KBM-7 (cell line): ENCODE measurements around the gene COL4A4.

Experiments
- DNase-seq: peaks from one replicate; pipeline ENCODE4 v3.0.0-alpha.2; 2015
- in situ Hi-C: fragments of 300-500 bp; cut with MboI; formaldehyde crosslinking; loops from 2 replicates; pipeline ENCODE4 v1.14.3; 2020; ENCODE audit warnings: low sequenced_read_pairs, low pct_unique_long_range_greater_than_20kb, mixed read lengths

Gene COL4A4

DNA sequence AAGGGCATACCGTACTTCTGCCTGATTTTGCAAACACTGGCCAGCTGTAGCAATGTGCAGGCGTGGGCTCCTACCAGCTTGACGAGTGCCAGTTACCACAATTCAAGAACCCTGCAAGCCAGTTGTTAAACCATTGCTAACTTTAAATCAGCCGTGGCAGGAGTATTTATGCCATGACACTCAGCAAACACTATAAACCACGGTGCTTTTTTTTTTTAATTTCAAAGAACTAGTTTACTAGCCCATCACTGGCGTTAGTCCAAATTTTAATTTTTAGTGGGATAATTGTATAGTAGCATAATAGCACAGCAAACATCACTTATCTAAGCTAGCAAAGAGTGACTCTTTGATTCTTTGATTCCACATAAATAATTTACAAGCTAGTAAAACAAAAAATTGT is 111.1 kb downstream of the COL4A4 start:
- DNase-seq = no peak
- in situ Hi-C loops = no loop called here

DNA sequence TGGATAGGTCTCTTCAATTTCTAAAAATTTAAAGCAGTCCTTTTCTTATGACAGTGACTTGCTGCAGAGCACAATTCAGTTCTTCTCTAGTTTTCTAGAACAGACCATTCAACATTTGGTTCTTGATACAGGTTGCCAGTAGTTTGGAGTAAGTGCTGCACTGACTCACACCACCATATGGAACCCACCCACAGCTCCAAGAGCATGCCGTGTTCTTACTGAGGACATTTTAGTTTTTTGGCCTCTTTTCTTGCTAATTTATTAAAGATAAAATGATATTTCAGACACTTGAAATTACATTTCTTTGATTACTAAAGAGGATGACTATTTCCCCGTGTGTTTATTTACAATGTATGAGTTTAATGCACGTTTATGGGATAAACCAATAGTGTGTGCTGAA is 120.0 kb downstream of the COL4A4 start:
- no peak for DNase-seq
- in situ Hi-C loops = no loop called here

DNA sequence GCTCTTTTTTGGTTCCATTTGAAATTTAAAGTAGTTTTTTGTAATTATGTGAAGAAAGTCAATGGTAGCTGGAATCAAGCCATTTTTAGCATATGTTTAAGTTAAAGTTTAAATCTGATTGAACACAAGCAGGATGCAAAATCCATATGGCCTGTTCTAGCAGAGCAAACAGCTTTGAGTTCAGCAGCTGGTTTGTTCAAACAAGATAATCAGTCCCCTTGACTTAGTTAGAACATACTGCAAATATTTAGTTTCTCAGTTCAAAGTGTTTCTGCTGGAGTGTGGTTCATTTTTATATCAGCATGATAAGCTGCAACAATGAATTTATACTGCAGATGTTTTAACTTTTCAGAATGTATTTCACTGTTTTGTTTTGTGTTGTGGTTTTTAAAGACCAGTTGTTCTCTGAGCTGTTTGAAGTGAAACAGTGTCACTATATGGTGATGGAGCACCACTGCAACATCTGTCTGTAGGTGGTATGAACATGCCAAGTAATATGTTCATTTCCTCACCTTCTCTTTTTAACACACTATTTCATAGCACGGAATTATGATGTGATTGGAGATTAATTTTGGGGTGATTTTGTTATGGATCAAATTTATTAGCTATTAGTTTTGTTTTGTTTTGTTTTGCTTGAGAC is 125.3 kb downstream of the COL4A4 start:
- DNase-seq = no peak
- in situ Hi-C loops = no loop called here

DNA sequence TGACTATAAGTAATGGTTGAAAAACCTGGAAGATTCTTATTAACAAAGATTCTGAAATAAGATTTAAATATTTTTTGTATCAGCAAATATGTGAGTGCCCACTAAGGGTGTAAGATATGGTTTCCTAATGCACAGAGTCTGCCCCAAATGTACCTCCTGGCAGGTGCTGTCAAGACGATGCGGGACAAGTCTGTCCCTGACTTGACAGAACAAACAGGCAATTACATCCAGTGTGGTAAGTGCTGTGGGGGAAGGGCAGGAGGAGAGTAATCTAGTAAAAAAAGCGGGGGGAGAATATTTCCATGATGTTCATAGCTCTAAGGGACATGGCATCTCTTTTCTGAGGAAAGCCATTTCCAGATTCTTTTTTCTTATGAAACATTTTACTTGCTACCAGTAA is 127.5 kb downstream of the COL4A4 start:
- in situ Hi-C loops = no loop called here

DNA sequence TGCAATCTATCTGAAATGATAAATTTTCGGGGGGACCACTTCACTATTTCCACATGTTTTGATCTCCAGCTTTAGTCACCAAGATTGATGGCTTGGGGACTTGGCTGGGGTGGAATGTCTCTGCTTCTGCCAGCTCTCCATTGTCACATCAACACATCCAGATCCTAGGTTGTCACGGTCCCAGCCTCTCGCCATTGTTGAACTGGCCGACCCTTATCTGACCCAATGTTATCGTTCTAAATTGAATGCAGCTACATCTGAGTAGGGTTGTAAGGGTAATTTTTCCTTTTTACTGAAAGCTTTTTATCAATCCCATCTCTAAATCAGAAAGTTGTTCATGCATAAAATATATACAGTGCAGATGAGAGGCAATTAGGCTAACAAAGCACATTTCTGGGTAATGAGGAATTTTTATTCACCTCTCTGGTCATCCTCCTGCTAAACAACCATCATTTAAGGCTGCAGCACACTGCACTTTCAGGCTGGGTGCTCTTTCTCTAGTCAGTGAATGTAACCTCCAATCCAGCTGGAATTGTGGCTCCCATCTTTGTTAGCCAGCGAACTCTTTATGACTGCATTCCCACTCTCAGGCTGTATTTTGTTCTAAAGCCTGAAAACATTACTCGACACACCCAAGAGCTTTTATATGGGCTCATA is 128.2 kb downstream of the COL4A4 start:
- in situ Hi-C loops = no loop called here
- DNase-seq = no peak

More for the DNA sequence above, 127.5 kb downstream of the COL4A4 start:
- no peak for DNase-seq

DNA sequence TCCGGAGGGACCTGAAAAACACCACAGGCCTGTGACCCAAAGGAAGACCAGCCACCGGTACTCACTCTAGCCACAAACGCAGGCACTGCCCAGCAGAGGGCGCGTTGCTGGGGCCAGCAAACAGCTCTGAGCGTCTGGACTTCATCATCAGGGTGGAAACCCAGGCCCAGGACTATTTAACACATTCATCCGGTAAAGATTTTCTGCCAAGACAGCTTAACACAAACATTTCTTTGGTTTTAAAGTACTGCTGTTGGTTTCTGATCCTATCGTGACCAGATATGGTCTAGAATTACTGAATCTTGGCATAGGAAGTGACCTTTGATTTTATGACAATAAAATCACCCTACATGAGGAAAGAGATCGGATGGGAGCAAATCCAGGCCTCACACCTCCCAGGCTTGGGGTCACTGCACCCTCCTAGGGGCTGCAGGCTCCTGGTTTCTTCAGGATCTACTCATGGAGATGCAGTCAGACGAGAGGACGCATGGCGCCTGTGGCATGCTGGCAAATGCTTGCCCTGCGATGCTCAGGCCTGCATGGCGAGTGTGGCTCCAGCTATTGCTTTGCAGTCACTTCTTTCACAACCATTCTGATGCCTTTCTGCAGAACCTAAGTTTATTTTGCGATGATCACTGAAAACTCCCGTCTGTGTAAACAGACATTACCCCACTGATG is 130.4 kb downstream of the COL4A4 start:
- in situ Hi-C loops = no loop called here
- DNase-seq = peak; percentile 11

DNA sequence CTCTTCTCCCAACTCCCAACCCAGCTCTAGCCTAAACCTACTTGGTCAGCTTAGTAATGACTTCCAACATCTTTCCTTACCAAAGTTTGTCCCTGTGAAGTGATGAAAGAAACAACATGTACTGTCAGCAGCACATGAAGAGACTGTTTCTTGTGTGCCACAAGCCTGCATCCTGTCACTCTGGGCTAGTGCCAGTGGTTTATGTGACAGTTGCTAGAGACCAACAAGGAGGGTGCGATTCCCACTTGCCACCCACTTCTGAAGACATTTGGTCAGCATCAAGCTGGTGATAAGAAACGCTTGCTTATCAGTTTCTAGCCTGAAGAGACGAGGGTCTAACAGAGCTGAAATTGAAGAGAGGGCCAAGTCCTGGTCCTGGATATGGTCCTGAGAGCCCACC is 132.6 kb downstream of the COL4A4 start:
- in situ Hi-C loops = no loop called here
- DNase-seq = no peak

DNA sequence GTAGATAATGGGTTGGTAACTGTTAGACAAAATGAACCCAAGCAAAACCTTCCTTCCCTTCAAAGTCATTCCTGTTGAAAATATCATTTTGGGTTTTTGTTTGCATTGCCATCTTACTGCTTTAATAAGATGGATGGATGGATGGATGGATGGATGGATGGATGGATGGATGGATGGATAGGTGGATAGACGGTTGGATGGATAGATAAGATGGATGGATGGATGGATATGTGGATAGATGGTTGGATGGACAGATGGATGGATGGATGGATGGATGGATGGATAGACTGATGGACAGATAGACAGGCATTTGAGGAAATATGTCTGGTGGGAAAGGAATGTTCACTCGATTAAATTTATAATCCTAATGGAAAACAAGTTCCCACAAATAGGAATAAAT is 133.2 kb downstream of the COL4A4 start:
- in situ Hi-C loops = no loop called here
- no peak for DNase-seq

DNA sequence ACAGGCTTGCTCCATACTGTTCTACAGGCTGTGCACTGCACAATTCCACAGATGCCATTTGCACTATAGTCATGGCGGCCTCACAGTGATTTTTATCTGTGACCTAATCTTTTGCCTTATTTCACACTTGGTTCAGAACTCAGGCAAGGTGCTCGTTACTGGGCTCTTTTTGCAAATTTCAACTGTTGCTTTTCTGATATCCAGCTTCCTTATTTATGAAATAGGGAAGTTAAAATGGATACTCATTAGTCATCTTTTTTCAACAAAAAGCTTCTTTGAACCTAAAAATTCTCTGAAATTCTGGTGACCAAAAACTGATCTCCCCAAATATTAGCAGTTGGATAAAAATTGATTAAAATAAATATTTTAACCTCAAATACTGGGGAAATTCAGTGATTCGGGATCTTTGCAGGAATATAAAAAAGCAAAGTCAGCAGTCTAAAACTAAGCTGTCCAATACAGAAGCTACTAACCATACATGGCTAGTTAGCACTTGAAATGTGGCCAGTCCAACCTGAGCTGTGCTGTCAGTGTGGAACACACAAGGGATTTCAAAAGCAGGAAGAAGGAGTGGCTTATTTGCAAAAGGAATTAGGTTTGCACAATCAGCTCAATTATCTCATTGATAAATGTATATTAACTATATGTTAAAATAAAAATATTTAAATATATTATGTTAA is 134.4 kb downstream of the COL4A4 start:
- in situ Hi-C loops = no loop called here
- no peak for DNase-seq

DNA sequence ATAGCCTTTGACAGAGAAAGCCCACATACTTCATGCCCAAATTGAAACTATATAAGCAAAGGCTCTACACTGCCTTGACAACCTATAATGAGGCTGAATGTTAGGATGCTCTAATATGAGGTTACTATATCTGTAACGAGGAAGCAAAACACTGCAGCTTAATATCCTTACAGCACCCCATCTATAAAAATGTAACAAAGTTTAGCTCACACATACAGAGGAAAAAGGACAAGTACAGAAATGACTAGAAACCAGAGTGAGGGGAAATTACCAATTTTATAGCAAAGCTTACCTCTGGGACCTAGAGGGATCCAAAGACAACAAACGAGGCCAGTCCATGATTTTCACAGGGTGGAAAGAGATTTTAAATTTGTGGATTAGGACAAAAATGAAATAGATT is 138.5 kb downstream of the COL4A4 start:
- in situ Hi-C loops = no loop called here
- no peak for DNase-seq

DNA sequence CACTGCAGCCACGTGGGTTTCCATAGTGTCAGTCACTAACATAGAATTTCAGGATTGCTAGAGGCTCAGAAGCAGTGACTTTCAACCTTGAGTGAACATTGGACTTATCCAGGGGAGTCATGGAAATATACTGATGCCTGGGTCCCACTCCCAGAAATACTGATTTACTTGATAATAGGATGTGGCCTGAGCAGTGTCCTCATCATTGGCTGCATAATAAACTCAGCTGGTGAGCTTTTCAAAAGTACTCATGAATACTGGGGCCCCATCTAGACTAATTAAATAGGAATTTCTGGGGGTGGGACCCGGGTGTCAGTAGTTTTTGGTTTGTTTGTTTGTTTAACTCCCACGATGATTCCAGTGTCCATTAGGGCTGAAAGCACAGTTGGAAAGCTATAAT is 141.4 kb downstream of the COL4A4 start:
- no peak for DNase-seq
- in situ Hi-C loops = no loop called here

DNA sequence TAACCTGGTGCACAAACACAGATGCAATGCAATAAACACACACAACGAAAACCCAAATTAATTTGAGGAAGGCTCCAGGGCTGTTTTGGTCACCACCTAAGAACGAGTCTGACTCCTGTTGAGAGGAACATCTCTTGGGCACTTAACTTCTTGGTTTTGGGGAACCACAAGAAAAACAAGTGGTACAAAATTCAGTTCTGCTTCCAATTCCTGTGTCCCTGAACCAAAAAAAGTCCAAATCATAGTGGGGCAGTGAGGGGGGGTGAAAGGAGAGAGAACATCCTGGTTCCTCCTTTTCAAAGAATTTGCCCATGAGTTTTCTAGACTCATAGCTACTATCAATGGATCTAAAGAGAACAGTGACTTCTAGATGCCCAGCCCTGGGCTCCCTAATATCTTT is 143.6 kb downstream of the COL4A4 start:
- in situ Hi-C loops = no loop called here

DNA sequence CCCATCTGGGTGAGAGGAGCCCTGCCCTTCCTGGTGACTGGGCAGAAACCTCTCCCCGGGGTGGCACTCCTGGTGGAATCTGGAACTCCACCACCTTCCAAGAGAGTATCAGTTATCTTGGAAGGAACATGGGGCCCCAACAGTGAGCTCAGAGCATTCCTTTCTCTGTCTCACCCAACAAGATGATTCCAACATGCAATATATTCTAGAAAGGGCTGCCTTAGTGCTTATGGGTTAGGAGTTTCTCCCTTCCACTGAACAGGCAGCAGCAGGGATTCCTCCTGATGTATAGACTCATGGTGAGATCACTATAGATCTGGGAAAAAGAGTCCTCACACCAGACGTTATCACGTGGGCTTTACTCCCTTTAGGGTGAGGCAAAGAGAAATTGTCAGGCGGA is 147.1 kb downstream of the COL4A4 start:
- DNase-seq = no peak
- in situ Hi-C loops = no loop called here

More for the DNA sequence above, 143.6 kb downstream of the COL4A4 start:
- no peak for DNase-seq

DNA sequence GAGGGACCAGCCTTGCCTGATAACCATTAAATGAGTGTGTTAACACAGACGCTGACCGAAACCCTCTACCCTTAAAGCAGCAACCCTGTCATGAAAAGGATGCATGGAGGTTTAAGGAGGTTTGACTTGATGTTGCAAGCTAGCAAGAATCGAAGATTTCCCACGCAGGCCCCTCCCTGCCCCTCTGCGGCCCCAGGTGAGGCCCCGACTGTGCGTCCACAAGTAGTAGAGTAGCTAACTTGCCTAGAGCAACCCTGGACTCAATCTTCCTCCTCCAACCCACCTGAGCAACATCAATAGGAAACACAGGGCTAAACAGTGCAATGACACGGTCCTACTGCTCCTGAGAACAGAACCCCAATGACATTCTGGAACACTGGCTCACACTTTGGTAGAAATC is 150.1 kb downstream of the COL4A4 start:
- in situ Hi-C loops = no loop called here
- no peak for DNase-seq

DNA sequence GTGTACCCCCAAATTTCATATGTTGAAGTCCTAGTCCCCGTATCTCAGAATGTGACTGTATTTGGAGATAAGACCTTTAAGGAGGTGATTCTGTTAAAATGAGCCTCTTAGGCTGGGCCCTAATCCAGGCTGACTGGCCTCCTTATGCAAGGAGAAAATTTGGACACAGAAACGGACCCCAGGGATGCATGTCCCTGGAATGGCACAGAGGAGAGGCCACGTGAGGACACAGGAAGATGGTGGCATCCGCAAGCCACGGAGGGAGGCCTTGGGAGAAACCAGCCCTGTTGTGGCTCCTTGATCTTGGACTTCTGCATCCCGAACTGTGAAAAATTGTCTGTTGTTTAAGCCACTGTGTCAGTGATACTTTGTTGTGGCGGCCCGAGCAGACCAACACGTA is 150.7 kb downstream of the COL4A4 start:
- in situ Hi-C loops = no loop called here
- DNase-seq = no peak

DNA sequence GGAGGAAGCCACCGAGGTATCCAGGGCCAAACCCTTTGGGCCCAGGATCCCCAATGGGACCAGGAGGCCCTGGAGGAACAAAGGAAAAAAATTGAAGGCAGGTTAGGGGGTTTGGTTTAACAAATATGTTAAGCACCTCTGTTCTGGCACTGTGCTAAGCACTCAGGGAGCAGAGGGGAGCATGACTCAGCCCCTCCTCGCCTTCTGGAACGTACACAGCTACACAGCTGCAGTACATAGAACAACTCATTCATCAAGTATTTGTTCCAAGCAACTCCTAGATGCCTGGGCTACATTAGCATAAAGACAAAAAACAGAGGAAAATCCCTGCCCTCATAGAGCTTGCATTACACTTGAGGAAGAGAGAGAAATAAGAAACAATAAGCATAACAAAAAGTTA is 153.6 kb downstream of the COL4A4 start:
- DNase-seq = no peak
- in situ Hi-C loops = no loop called here

DNA sequence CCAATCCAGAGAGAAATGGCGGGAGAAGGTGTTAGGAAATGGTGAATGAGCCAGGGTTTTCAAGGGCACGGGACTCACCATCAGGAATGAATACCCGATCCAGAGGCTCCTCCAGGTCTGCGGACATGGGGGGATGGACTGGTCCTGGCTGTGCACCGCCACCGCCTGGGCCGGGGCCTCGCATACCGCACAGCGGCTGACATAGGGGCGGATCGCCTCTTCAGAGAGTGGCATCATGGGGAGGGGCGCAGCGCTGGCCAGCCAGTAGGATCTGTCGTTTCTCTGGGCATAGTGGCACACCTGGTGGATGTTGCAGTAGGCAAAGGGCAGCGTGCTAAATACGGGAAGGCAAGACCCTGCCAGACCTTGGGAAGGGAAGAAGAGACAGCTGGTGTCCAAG is 156.1 kb downstream of the COL4A4 start:
- DNase-seq = no peak
- in situ Hi-C loops = no loop called here

DNA sequence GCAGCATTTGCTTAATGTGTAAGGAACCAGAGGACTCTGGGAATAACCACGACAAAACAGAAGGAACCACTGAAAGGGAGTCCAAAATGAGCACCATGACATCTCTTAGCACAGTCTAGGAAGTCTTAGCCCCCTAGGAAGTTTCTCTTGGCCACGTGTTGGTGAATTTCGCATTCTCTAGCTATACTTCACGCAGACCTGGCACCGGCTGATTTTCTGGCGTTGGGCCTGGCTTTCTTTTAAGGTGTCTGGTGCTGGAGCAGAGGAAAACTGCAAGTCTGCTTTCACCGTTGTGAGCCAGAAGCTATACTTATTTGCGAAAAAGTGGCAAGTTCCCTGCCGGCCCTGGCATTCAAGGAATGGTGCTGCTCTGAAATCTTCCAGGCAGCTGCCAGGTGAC is 156.9 kb downstream of the COL4A4 start:
- no peak for DNase-seq
- in situ Hi-C loops = no loop called here

DNA sequence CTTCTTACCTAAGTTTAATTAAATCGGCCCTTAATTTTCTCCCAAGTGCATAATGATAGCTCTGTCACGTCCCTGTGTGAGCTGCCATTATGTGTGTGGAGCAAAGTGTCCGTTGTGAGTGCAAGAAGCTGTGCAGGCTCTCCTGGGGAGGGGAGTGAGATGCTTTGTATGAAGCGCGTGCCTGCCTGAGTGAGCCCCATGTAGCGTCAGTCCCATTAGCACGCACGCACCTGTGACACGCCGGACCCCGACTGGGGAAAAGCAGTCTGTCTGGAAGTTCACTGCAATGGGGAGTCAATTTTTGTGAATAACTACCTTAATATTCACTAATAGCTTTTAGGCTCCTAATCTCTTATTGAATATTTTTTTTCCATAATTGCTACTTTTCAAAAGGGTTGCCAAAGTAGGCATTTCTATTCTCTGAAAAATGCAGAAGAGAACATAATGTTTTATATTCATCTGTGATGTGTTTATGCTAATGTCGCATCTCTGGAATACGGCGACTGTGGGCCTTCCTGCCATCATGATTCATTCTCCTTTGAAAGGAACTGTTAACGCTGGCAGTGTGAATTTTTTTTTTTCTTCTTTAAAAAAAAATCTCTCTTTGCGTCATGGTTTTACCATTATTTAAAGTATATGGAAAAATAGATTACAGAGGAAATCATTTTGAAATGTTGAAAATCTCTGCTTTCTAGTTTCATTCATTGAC is 157.7 kb downstream of the COL4A4 start:
- in situ Hi-C loops = no loop called here

DNA sequence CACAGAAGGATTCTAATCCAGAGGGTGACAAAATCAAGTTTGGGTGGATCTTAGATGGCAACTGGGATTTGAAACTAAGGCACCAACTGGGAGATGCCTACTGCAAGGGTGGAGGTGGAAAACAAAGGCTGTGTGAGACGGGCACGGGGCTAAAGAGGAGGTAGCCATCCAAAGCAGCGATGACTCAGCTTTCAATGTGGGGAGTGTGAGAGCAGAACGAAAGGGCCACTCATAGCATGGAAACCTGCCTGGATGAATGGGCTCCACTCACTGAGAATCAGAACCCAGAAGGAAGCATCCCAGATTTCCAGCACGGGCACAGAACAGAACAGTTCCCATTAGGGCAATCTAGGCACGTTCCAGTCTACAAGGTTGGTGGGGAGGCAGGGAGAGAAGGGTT is 159.5 kb downstream of the COL4A4 start:
- in situ Hi-C loops = no loop called here
- no peak for DNase-seq

More for the DNA sequence above, 157.7 kb downstream of the COL4A4 start:
- DNase-seq = no peak
